ENCODE measurements around the gene LTC4S.
"Not testable (repeated sequence)": the region's sequence is repeated elsewhere in the genome, so short reads cannot be mapped to it uniquely, and the experiment has no call there.

The LTC4S gene

DNA sequence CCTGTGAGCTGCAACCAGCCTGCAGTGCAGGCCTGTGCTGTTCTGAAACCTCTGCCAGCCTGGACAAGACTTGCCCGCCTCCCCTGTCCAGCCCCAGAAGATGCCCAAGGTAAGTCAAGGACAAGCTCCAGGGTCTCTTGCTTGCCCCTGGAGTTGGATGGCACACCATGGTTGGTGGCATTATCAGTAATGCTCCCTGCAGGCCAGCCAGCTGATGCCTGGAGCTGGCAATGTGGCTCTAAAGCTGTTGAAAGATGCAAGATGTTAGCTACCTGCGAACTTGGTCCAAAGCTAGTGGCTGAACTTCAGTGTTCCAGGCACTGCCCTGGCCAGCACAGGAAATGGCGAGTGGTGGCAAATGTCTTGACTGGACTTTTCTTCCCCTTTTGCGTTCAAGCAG, 14.0 kb upstream of the LTC4S start:
- CTCF ChIA-PET: interaction anchor here (0.9 to 2.9 kb wide), 3 partner anchors 13 to 17 kb away, joined by 3 to 12 read pairs (median 4); partner anchors contain the start of gene LTC4S
- no peak for DNase-seq (ENCODE audit: low read depth, low spot score)

DNA sequence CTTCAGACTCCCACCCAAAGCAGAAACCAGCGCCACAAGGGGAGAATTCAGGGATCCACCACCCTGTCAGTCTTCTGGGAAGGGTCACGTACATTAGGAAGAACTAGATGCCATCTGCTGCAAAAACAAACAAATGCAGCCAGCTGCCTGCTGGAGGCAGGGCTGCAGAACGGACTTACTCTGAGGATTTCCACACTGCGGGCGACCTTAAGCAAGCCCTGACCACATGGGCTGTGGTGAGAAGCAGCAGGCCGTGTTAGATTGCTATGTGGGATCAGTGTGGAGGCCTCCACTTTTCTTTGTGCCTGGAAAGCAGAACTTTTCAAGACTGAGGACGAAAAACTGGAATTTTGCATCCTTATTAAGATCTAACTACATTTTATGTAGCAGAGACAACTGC, 13.4 kb upstream of the LTC4S start:
- TF ChIP-seq, protein P1, sequence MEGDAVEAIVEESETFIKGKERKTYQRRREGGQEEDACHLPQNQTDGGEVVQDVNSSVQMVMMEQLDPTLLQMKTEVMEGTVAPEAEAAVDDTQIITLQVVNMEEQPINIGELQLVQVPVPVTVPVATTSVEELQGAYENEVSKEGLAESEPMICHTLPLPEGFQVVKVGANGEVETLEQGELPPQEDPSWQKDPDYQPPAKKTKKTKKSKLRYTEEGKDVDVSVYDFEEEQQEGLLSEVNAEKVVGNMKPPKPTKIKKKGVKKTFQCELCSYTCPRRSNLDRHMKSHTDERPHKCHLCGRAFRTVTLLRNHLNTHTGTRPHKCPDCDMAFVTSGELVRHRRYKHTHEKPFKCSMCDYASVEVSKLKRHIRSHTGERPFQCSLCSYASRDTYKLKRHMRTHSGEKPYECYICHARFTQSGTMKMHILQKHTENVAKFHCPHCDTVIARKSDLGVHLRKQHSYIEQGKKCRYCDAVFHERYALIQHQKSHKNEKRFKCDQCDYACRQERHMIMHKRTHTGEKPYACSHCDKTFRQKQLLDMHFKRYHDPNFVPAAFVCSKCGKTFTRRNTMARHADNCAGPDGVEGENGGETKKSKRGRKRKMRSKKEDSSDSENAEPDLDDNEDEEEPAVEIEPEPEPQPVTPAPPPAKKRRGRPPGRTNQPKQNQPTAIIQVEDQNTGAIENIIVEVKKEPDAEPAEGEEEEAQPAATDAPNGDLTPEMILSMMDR (IDR thresholded peaks at IDR 0.05; ENCODE audit: insufficient read depth, low read length, missing control alignments): no peak
- CTCF ChIA-PET: interaction anchor here (0.9 to 2.9 kb wide), 3 partner anchors 10 to 17 kb away, joined by 4 to 12 read pairs (median 4); partner anchors contain the start of gene LTC4S
- DNase-seq (ENCODE audit: low read depth, low spot score): no peak
- H3K4me3 ChIP-seq (ENCODE audit: low read depth, low read length): no peak overlapping the region
- POLR2A ChIA-PET: no interaction called here

More for the DNA sequence above, 14.0 kb upstream of the LTC4S start:
- TF ChIP-seq, protein P1 (IDR thresholded peaks at IDR 0.05; ENCODE audit: insufficient read depth, low read length, missing control alignments): no peak
- POLR2A ChIA-PET: no interaction called here
- no peak overlapping the region for H3K4me3 ChIP-seq (ENCODE audit: low read depth, low read length)

DNA sequence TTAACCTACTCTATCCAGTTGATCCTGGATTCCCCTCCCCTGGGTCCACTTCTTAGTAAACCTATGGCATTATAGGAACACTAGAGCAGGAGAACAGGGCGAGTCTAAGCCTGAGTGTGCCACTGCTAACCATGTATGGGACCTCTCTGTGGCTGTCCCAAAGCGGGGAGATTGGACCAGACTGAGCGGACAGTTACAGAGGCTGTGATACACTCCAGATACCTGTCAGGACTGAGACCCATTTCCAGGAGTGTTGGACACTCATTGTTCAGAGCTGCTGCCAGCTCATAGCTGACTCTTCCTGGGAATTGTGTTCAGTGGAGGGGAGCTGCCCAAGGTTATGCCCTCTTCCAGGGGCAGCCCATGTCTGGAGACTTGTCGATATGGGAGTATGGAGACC, 11.9 kb upstream of the LTC4S start:
- ChIA-PET CTCF (interaction anchor here (0.7 to 4.1 kb wide), 5 partner anchors 10 to 19 kb away, joined by 3 to 30 read pairs (median 4); partner anchors contain the start of gene LTC4S), POLR2A (interaction anchor here (0.6 kb wide), 1 partner anchor 888 kb away, joined by 3 read pairs; no protein-coding TSS in a partner anchor)
- TF ChIP-seq, protein P1 (IDR thresholded peaks at IDR 0.05; ENCODE audit: insufficient read depth, low read length, missing control alignments): no peak
- no peak overlapping the region for H3K4me3 ChIP-seq (ENCODE audit: low read depth, low read length)
- DNase-seq (ENCODE audit: low read depth, low spot score): no peak

DNA sequence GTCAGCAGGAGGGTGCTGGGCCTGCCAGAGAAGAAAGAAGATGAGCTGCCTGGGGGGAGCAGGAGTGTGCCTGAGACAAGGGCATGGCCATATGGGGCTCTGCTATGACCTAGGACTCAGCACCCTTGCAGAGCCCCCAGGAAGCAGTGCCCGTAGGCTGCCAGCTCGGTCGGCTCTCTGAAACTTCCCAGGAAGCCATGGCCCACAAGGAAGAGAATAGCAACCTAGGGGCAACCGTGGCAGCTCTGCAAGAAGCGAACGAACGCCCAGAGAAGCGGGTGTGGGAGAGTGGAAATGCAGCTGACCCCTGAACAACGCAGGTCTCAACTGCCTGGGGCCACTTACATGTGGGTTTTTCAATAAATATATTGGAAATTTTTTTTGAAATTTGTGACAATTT, 10.7 kb upstream of the LTC4S start:
- CTCF ChIA-PET: interaction anchor here (0.9 to 4.1 kb wide), 5 partner anchors 9 to 20 kb away, joined by 3 to 30 read pairs (median 5); no protein-coding TSS in a partner anchor
- POLR2A ChIA-PET: no interaction called here
- no peak for DNase-seq (ENCODE audit: low read depth, low spot score)
- TF ChIP-seq, protein P1 (IDR thresholded peaks at IDR 0.05; ENCODE audit: insufficient read depth, low read length, missing control alignments): no peak
- no peak overlapping the region for H3K4me3 ChIP-seq (ENCODE audit: low read depth, low read length)

DNA sequence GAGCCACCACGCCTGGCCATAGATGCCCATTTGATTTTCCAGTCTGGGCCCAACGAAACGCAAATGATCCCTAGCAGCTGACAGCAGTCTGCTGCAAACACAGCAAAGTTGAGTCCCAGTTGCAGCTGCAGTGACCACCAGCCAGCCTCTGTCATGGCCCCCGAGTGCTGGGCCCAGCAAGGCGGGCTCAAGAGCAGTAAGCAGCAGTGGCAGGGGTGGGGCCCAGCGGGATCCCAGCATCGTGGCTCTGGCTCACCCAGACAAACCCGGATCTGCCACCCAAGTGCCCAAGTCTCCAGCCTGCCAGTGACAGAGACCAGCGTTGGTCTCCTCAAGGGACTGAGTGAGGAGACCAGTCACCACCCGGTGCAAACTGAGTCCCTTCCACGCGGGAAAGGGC, 6.9 kb upstream of the LTC4S start:
- ChIA-PET POLR2A (no interaction called here), CTCF (interaction anchor here (1.4 to 2.0 kb wide), 3 partner anchors 10 to 24 kb away, joined by 3 to 7 read pairs (median 3); no protein-coding TSS in a partner anchor)
- H3K4me3 ChIP-seq (ENCODE audit: low read depth, low read length): no peak overlapping the region
- TF ChIP-seq, protein P1 (IDR thresholded peaks at IDR 0.05; ENCODE audit: insufficient read depth, low read length, missing control alignments): no peak
- no peak for DNase-seq (ENCODE audit: low read depth, low spot score)

DNA sequence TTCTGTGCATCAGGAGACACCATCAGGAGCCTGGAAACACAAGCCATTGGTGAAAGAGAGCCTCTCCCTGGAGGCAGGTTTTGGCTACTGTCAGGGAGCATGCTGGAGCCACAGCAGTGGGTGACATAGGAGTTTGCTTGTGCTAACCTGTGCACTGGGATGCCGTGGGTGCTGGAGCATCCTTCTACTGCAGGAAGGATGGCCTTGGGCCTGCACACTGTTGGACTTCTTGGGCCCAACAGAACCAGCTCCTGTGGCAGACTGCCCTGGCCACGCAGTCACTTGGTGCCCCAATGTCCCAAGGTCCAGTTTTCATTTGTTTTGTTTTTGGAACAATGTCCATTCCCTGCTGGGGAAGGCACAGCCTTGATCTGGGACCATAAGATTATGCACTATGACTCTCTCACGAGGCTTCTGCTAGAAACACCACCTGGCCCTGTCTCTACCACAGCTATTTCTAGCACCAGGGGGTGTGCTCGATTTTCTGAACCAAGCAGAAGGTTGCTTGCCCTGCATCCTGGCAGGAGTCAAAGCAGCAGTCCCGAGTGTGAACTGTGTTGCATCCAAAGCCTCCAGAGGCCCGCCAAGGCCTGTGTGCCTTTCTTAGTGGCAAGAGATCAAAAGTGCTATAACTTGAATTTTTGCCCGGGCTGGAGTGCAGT, 5.5 kb upstream of the LTC4S start:
- TF ChIP-seq, protein P1 (IDR thresholded peaks at IDR 0.05; ENCODE audit: insufficient read depth, low read length, missing control alignments): no peak
- no peak for DNase-seq (ENCODE audit: low read depth, low spot score)
- no peak overlapping the region for H3K4me3 ChIP-seq (ENCODE audit: low read depth, low read length)
- ChIA-PET CTCF (interaction anchor here (0.6 to 2.0 kb wide), 6 partner anchors 8 to 25 kb away, joined by 3 to 7 read pairs (median 4); no protein-coding TSS in a partner anchor), POLR2A (no interaction called here)

DNA sequence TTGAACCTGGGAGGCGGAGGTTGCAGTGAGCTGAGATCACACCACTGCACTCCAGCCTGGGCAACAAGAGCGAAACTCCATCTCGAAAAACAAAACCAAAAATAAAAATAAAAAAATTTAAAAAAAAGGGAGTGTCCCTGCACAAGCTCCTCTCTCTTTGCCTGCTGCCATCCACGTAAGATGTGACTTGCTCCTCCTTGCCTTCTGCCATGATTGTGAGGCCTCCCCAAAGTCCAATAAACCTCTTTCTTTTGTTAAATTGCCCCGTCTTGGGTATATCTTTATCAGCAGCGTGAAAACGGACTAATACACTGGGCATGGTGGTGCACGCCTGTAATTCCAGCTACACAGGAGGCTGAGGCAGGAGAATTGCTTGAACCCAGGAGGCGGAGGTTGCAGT, 4.5 kb upstream of the LTC4S start:
- DNase-seq (ENCODE audit: low read depth, low spot score); H3K4me3 ChIP-seq (ENCODE audit: low read depth, low read length); POLR2A ChIA-PET: not testable (repeated sequence)
- CTCF ChIA-PET: interaction anchor here (1.0 to 1.8 kb wide), 5 partner anchors 13 to 26 kb away, joined by 3 to 4 read pairs (median 3); no protein-coding TSS in a partner anchor
